ENCODE measurements around the gene RAPSN. TPM values are rescaled to one million over a fixed set of nuclear protein-coding genes. Genes with fewer than 3 reads are reported as not detected.

Gene RAPSN
- total RNA-seq, 1 donor from 2014 or later, result 0.64 TPM

GRCh38 chr11:47403571-47403970, 45.4 kb downstream of the RAPSN start:
- DNase-seq (no peak), ATAC-seq (no peak)
- H3K36me3 ChIP-seq, result no peaks in the 10 kb centered on the region
- no peak for TF ChIP-seq CTCF (IDR thresholded peaks at IDR 0.05)
- H3K4me3 ChIP-seq, result no peak overlapping the region
- H3K4me1 ChIP-seq, result peaks cover 20% of the 10 kb centered on the region
- no peaks in the 10 kb centered on the region for H3K9me3 ChIP-seq
- no peaks in the 10 kb centered on the region for H3K27me3 ChIP-seq
- intact Hi-C loops (cut with DNase I), result no loop called here
- H3K27ac ChIP-seq, result no peak overlapping the region

- intact Hi-C loops (cut with DNase I), result no loop called here
- no peaks in the 10 kb centered on the region for H3K27me3 ChIP-seq
- no peak overlapping the region for H3K4me3 ChIP-seq
- DNase-seq (no peak), ATAC-seq (no peak)
- no peaks in the 10 kb centered on the region for H3K36me3 ChIP-seq
- no peaks in the 10 kb centered on the region for H3K9me3 ChIP-seq
- TF ChIP-seq CTCF (IDR thresholded peaks at IDR 0.05), result no peak
- H3K4me1 ChIP-seq, result peaks cover 20% of the 10 kb centered on the region
- H3K27ac ChIP-seq, result no peak overlapping the region
These were observed 45.8 kb downstream of the RAPSN start for GRCh38 chr11:47403135-47403534.

GRCh38 chr11:47400768-47401279, 48.1 kb downstream of the RAPSN start:
- TF ChIP-seq CTCF (IDR thresholded peaks at IDR 0.05), result no peak
- peak overlapping the region; percentile 56 for H3K4me3 ChIP-seq
- no peaks in the 10 kb centered on the region for H3K36me3 ChIP-seq
- H3K9me3 ChIP-seq, result no peaks in the 10 kb centered on the region
- intact Hi-C loops (cut with DNase I), result no loop called here
- H3K4me1 ChIP-seq, result peaks cover 7% of the 10 kb centered on the region
- DNase-seq (no peak), ATAC-seq (peak; percentile 75)
- no peaks in the 10 kb centered on the region for H3K27me3 ChIP-seq
- H3K27ac ChIP-seq, result peak overlapping the region; percentile 63

GRCh38 chr11:47399860-47400767, 48.8 kb downstream of the RAPSN start:
- ATAC-seq, result peak; percentile 75

GRCh38 chr11:47398551-47398950, 50.4 kb downstream of the RAPSN start:
- Histone ChIP-seq H3K27me3 (no peaks in the 10 kb centered on the region), H3K36me3 (no peaks in the 10 kb centered on the region), H3K9me3 (no peaks in the 10 kb centered on the region), H3K4me1 (peaks cover 26% of the 10 kb centered on the region), H3K27ac (no peak overlapping the region), H3K4me3 (no peak overlapping the region)
- ATAC-seq (no peak), DNase-seq (no peak)
- intact Hi-C loops (cut with DNase I), result no loop called here
- TF ChIP-seq CTCF (IDR thresholded peaks at IDR 0.05), result no peak

More at GRCh38 chr11:47399860-47400767, 48.8 kb downstream of the RAPSN start:
- Histone ChIP-seq H3K36me3 (no peaks in the 10 kb centered on the region), H3K9me3 (no peaks in the 10 kb centered on the region), H3K27ac (peak overlapping the region; percentile 63), H3K27me3 (no peaks in the 10 kb centered on the region), H3K4me3 (peak overlapping the region; percentile 56), H3K4me1 (peaks cover 11% of the 10 kb centered on the region)
- DNase-seq, result no peak
- intact Hi-C loops (cut with DNase I), result no loop called here
- no peak for TF ChIP-seq CTCF (IDR thresholded peaks at IDR 0.05)

All from upper lobe of right lung (tissue), 1 donor.